Mesendoderm (in vitro differentiated cells): ENCODE data around the gene BTN1A1.

Source experiments
- DNase-seq: peaks from one replicate; pipeline ENCODE4 v3.0.0; 2013
- H2AK5ac ChIP-seq: 2 replicates; pipeline ENCODE4 v1.6.1; 2013; ENCODE audit warnings: low read length, inconsistent platforms
- H2BK120ac ChIP-seq: 2 replicates; pipeline ENCODE4 v1.6.1; 2013; ENCODE audit warnings: low read depth, mild to moderate bottlenecking, low read length, moderate library complexity, mixed read lengths
- H2BK15ac ChIP-seq: replicated peaks from 2 replicates; pipeline ENCODE4 v1.6.1; 2013; ENCODE audit warnings: low read depth, mild to moderate bottlenecking, moderate library complexity
- H2BK5ac ChIP-seq: 2 replicates; pipeline ENCODE4 v1.6.1; 2013; ENCODE audit warnings: low read length, inconsistent platforms
- H3K18ac ChIP-seq: 2 replicates; pipeline ENCODE4 v1.6.1; 2013; ENCODE audit warnings: mild to moderate bottlenecking, low read length, mixed read lengths
- H3K23ac ChIP-seq: one replicate; pipeline ENCODE4 v1.6.1; 2013; ENCODE audit warnings: low read length
- H3K27ac ChIP-seq: 2 replicates; pipeline ENCODE4 v1.5.1; 2013; ENCODE audit warnings: low read depth, mild to moderate bottlenecking, inconsistent platforms, low read length, moderate library complexity
- H3K27me3 ChIP-seq: 2 replicates; pipeline ENCODE4 v1.6.1; 2013; ENCODE audit warnings: low read length, control low read depth, mild to moderate bottlenecking, inconsistent platforms; ENCODE audit not compliant: insufficient read depth, poor library complexity
- H3K36me3 ChIP-seq: 2 replicates; pipeline ENCODE4 v1.6.1; 2013; ENCODE audit warnings: low read length, inconsistent platforms; ENCODE audit not compliant: control insufficient read depth, insufficient read depth
- H3K4ac ChIP-seq: one replicate; pipeline ENCODE4 v1.6.1; 2013; ENCODE audit warnings: low read depth, mild to moderate bottlenecking, low read length, moderate library complexity
- H3K4me1 ChIP-seq: 2 replicates; pipeline ENCODE4 v1.6.1; 2013; ENCODE audit warnings: low read depth, low read length, inconsistent platforms; ENCODE audit not compliant: control insufficient read depth
- H3K4me2 ChIP-seq: 2 replicates; pipeline ENCODE4 v1.6.1; 2013; ENCODE audit warnings: low read length
- H3K4me3 ChIP-seq: 2 replicates; pipeline ENCODE4 v1.5.1; 2013; ENCODE audit warnings: mild to moderate bottlenecking, low read length
- H3K56ac ChIP-seq: one replicate; pipeline ENCODE4 v1.6.1; 2013; ENCODE audit warnings: low read length
- H3K79me1 ChIP-seq: 2 replicates; pipeline ENCODE4 v1.6.1; 2013; ENCODE audit warnings: low read length, inconsistent platforms
- H3K79me2 ChIP-seq: 2 replicates; pipeline ENCODE4 v1.6.1; 2013; ENCODE audit warnings: mild to moderate bottlenecking, low read length; ENCODE audit not compliant: control insufficient read depth, insufficient read depth
- H3K9ac ChIP-seq: 2 replicates; pipeline ENCODE4 v1.6.1; 2013; ENCODE audit warnings: low read length, inconsistent platforms
- H4K5ac ChIP-seq: one replicate; pipeline ENCODE4 v1.6.1; 2013; ENCODE audit warnings: low read length
- H4K8ac ChIP-seq: one replicate; pipeline ENCODE4 v1.6.1; 2013; ENCODE audit warnings: low read depth, mild to moderate bottlenecking, control low read depth, low read length, moderate library complexity
- WGBS: extraction: QIAGEN DNeasy Blood & Tissue Kit; methylation state at CpG from one replicate; pipeline ENCODE4 v1.1.7; 2013; ENCODE audit warnings: low lambda C conversion rate, missing lambda C conversion rate; ENCODE audit not compliant: insufficient coverage; ENCODE audit errors: extremely low coverage; 5-methylcytosine and 5-hydroxymethylcytosine counted together

The BTN1A1 gene

GRCh38 chr6:26478100-26478984 lies 21.8 kb upstream of the BTN1A1 start:
- H2AK5ac ChIP-seq = no peak overlapping the region
- WGBS = no CpG with 5 or more reads among the region's 2 CpGs

GRCh38 chr6:26478985-26479278 lies 21.2 kb upstream of the BTN1A1 start:
- Histone ChIP-seq H3K27ac (no peak overlapping the region), H2BK15ac (no peak overlapping the region), H3K4me3 (no peak overlapping the region), H3K4me1 (peaks cover 5% of the 10 kb centered on the region), H3K4ac (no peak overlapping the region), H3K9ac (no peak overlapping the region), H3K36me3 (no peaks in the 10 kb centered on the region), H2AK5ac (no peak overlapping the region), H2BK5ac (no peak overlapping the region), H3K27me3 (no peaks in the 10 kb centered on the region), H3K4me2 (no peak overlapping the region), H4K8ac (no peak overlapping the region), H2BK120ac (no peak overlapping the region), H4K5ac (no peak overlapping the region), H3K56ac (no peak overlapping the region), H3K23ac (no peak overlapping the region), H3K79me2 (no peaks in the 10 kb centered on the region), H3K18ac (no peak overlapping the region), H3K79me1 (no peaks in the 10 kb centered on the region)
- DNase-seq = no peak
- no CpG with 5 or more reads among the region's 3 CpGs for WGBS

More at GRCh38 chr6:26478100-26478984, 21.8 kb upstream of the BTN1A1 start:
- H3K18ac ChIP-seq = no peak overlapping the region
- no peak overlapping the region for H3K9ac ChIP-seq
- H3K79me1 ChIP-seq = no peaks in the 10 kb centered on the region
- H3K4me1 ChIP-seq = peaks cover 5% of the 10 kb centered on the region
- no peak overlapping the region for H4K5ac ChIP-seq
- H3K27ac ChIP-seq = no peak overlapping the region
- H3K4me3 ChIP-seq = no peak overlapping the region
- H2BK5ac ChIP-seq = no peak overlapping the region
- no peak overlapping the region for H4K8ac ChIP-seq
- no peaks in the 10 kb centered on the region for H3K79me2 ChIP-seq
- no peak overlapping the region for H3K56ac ChIP-seq
- no peak overlapping the region for H2BK120ac ChIP-seq
- no peak overlapping the region for H3K4ac ChIP-seq
- no peaks in the 10 kb centered on the region for H3K36me3 ChIP-seq
- H2BK15ac ChIP-seq = no peak overlapping the region
- H3K23ac ChIP-seq = no peak overlapping the region
- H3K4me2 ChIP-seq = no peak overlapping the region
- no peaks in the 10 kb centered on the region for H3K27me3 ChIP-seq
- DNase-seq = no peak

- H3K4me1 ChIP-seq = no peaks in the 10 kb centered on the region
- H3K36me3 ChIP-seq = no peaks in the 10 kb centered on the region
- no peak overlapping the region for H3K4me2 ChIP-seq
- H2BK5ac ChIP-seq = no peak overlapping the region
- no peak overlapping the region for H3K4me3 ChIP-seq
- no peaks in the 10 kb centered on the region for H3K27me3 ChIP-seq
- H2AK5ac ChIP-seq = no peak overlapping the region
- no peak overlapping the region for H3K56ac ChIP-seq
- H3K79me1 ChIP-seq = no peaks in the 10 kb centered on the region
- H3K4ac ChIP-seq = no peak overlapping the region
- H2BK15ac ChIP-seq = no peak overlapping the region
- H3K79me2 ChIP-seq = no peaks in the 10 kb centered on the region
- no peak overlapping the region for H3K18ac ChIP-seq
- no peak overlapping the region for H4K8ac ChIP-seq
- WGBS = no CpG with 5 or more reads among the region's 4 CpGs
- H3K27ac ChIP-seq = no peak overlapping the region
- no peak overlapping the region for H3K23ac ChIP-seq
- no peak for DNase-seq
- H4K5ac ChIP-seq = no peak overlapping the region
- no peak overlapping the region for H3K9ac ChIP-seq
- no peak overlapping the region for H2BK120ac ChIP-seq
These were observed 17.8 kb upstream of the BTN1A1 start for GRCh38 chr6:26482338-26482737.

GRCh38 chr6:26483727-26484126 lies 16.4 kb upstream of the BTN1A1 start:
- H3K18ac ChIP-seq = no peak overlapping the region
- H2AK5ac ChIP-seq = no peak overlapping the region
- no CpG with 5 or more reads among the region's 3 CpGs for WGBS
- no peak overlapping the region for H3K4ac ChIP-seq
- H3K9ac ChIP-seq = no peak overlapping the region
- no peak overlapping the region for H2BK5ac ChIP-seq
- H4K8ac ChIP-seq = no peak overlapping the region
- no peaks in the 10 kb centered on the region for H3K79me2 ChIP-seq
- H3K4me2 ChIP-seq = no peak overlapping the region
- no peak overlapping the region for H2BK120ac ChIP-seq
- no peaks in the 10 kb centered on the region for H3K4me1 ChIP-seq
- H4K5ac ChIP-seq = no peak overlapping the region
- H3K27ac ChIP-seq = no peak overlapping the region
- H3K23ac ChIP-seq = no peak overlapping the region
- H2BK15ac ChIP-seq = no peak overlapping the region
- no peaks in the 10 kb centered on the region for H3K36me3 ChIP-seq
- H3K27me3 ChIP-seq = no peaks in the 10 kb centered on the region
- no peak for DNase-seq
- H3K56ac ChIP-seq = no peak overlapping the region
- no peaks in the 10 kb centered on the region for H3K79me1 ChIP-seq
- no peak overlapping the region for H3K4me3 ChIP-seq

GRCh38 chr6:26484161-26484560 lies 15.9 kb upstream of the BTN1A1 start:
- Histone ChIP-seq H3K4me1 (no peaks in the 10 kb centered on the region), H2BK120ac (no peak overlapping the region), H3K9ac (no peak overlapping the region), H4K8ac (no peak overlapping the region), H3K27me3 (no peaks in the 10 kb centered on the region), H3K79me2 (no peaks in the 10 kb centered on the region), H4K5ac (no peak overlapping the region), H3K79me1 (no peaks in the 10 kb centered on the region), H3K18ac (no peak overlapping the region), H3K27ac (no peak overlapping the region), H3K23ac (no peak overlapping the region), H3K36me3 (no peaks in the 10 kb centered on the region), H3K56ac (no peak overlapping the region), H2AK5ac (no peak overlapping the region), H2BK15ac (no peak overlapping the region), H3K4me2 (no peak overlapping the region), H2BK5ac (no peak overlapping the region), H3K4ac (no peak overlapping the region), H3K4me3 (no peak overlapping the region)
- WGBS = no CpG with 5 or more reads among the region's 2 CpGs
- DNase-seq = no peak
